Measurements from ENCODE around the gene RNF144B. TPM values are rescaled to one million over a fixed set of nuclear protein-coding genes. Genes with fewer than 3 reads are reported as not detected.

RNF144B gene
- total and polyA plus RNA-seq, 2 of the 13 experiments (the other 11 are each of a cell fraction or from before 2014, with no cell fraction given) = 1.8 to 4.3 TPM

DNA sequence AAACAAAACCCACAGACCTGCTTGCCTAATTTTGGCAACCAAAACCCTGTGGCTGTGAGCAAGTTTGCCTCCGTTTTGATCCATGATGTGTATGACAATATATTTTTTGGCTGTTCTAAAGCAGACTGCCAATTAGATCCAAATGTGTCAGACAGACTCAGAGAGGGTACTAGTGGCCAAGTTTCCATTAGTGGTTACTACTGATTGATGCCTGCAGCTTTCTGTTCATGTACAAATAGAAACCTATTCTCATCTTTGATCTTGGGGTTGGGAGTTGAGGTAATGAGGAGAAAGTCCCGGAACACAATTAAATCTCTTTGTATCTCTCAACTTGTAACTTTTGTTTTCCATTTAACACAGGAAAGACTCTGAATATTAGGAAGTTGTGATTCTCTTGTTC lies 100.9 kb downstream of the RNF144B start (continued):
- TF ChIP-seq, protein P1, sequence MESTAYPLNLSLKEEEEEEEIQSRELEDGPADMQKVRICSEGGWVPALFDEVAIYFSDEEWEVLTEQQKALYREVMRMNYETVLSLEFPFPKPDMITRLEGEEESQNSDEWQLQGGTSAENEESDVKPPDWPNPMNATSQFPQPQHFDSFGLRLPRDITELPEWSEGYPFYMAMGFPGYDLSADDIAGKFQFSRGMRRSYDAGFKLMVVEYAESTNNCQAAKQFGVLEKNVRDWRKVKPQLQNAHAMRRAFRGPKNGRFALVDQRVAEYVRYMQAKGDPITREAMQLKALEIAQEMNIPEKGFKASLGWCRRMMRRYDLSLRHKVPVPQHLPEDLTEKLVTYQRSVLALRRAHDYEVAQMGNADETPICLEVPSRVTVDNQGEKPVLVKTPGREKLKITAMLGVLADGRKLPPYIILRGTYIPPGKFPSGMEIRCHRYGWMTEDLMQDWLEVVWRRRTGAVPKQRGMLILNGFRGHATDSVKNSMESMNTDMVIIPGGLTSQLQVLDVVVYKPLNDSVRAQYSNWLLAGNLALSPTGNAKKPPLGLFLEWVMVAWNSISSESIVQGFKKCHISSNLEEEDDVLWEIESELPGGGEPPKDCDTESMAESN (CRISPR knock-in tag; conservative IDR thresholded peaks at IDR 0.05) = no peak
- TF ChIP-seq PTBP1 (IDR thresholded peaks at IDR 0.05; ENCODE audit: low read depth, low read length, poor library complexity, severe bottlenecking) = no peak
- TF ChIP-seq, protein P2, sequence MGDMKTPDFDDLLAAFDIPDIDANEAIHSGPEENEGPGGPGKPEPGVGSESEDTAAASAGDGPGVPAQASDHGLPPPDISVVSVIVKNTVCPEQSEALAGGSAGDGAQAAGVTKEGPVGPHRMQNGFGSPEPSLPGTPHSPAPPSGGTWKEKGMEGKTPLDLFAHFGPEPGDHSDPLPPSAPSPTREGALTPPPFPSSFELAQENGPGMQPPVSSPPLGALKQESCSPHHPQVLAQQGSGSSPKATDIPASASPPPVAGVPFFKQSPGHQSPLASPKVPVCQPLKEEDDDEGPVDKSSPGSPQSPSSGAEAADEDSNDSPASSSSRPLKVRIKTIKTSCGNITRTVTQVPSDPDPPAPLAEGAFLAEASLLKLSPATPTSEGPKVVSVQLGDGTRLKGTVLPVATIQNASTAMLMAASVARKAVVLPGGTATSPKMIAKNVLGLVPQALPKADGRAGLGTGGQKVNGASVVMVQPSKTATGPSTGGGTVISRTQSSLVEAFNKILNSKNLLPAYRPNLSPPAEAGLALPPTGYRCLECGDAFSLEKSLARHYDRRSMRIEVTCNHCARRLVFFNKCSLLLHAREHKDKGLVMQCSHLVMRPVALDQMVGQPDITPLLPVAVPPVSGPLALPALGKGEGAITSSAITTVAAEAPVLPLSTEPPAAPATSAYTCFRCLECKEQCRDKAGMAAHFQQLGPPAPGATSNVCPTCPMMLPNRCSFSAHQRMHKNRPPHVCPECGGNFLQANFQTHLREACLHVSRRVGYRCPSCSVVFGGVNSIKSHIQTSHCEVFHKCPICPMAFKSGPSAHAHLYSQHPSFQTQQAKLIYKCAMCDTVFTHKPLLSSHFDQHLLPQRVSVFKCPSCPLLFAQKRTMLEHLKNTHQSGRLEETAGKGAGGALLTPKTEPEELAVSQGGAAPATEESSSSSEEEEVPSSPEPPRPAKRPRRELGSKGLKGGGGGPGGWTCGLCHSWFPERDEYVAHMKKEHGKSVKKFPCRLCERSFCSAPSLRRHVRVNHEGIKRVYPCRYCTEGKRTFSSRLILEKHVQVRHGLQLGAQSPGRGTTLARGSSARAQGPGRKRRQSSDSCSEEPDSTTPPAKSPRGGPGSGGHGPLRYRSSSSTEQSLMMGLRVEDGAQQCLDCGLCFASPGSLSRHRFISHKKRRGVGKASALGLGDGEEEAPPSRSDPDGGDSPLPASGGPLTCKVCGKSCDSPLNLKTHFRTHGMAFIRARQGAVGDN (CRISPR knock-in tag; IDR thresholded peaks at IDR 0.05) = no peak
- no peak for TF ChIP-seq ATM (IDR thresholded peaks at IDR 0.05; ENCODE audit: borderline replicate concordance)
- no peak for TF ChIP-seq RELA (CRISPR knock-in tag; IDR thresholded peaks at IDR 0.05)

DNA sequence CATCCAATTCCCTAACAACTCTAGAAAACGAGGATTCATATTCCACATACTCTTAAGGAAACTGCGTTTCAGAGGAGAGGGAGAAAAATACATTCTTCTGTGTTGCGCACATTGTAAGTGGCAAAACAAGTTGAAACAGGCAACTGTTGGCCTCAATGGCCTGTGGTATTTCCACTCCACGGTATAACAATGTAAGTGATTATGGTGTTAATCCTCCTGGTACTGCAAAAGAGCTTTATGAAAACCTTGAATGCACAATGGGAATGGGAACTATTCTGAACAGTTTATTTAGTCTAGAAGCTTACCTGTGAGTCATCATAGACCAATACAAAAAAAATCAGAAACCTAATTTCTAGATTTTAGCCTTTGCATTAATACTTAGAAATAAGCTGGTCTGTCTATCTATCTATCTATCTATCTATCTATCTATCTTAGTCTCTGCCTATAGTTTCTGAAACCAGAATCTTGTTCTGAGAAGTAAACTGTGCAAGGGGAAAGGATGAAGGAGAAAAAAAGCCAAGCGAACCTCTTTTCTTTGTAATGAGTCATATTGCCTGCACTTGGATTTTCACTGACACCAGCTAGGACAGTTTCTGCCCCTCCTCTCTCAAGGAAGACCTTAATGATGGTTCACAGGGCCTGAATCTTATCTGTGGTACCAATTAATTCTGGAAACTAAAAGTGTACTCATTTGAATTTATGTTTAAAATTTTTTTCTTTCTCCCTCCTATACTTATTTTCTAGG lies 101.5 kb downstream of the RNF144B start:
- no peak overlapping the region for H3K9ac ChIP-seq (ENCODE audit: insufficient read depth, low read depth, low read length)
- H4K20me1 ChIP-seq (ENCODE audit: insufficient read depth, low read length) = no peaks in the 10 kb centered on the region
- intact Hi-C loops (cut with micrococcal nuclease; ENCODE audit: unreplicated experiment) = no loop called here
- WGBS (ENCODE audit: low lambda C conversion rate) = 22% methylated on average over 5 of the region's 5 CpGs
- H3K27me3 ChIP-seq (ENCODE audit: control insufficient read depth in 1 of 2, insufficient read depth in 2 of 2, low read length in 2 of 2) = no peaks in the 10 kb centered on the region
- DNase-seq (ENCODE audit: low spot score) = no peak
- no peak for ATAC-seq
- in situ Hi-C loops (cut with HindIII; ENCODE audit: extremely low pct_ligation_motif_present, low pct_unique_long_range_greater_than_20kb) = no loop called here
- no peak for FAIRE-seq
- ChIA-PET CTCF (ENCODE audit: low intra/inter-chr PET ratio, low total read pairs) (no interaction called here), POLR2A (no interaction called here)
- H3K9me3 ChIP-seq (ENCODE audit: low read length) = no peaks in the 10 kb centered on the region
- no peaks in the 10 kb centered on the region for H3K4me1 ChIP-seq (ENCODE audit: insufficient read depth, low read length)
- no peak overlapping the region for H2AFZ ChIP-seq (ENCODE audit: low read length)
- no peak overlapping the region for H3K4me3 ChIP-seq (replicated peaks in 1 of 3; ENCODE audit: insufficient read depth in 1 of 3, low read depth in 2 of 3, low read length in 3 of 3)
- no peak overlapping the region for H3K27ac ChIP-seq (ENCODE audit: extremely low read length, insufficient read depth, low read length)
- H3K36me3 ChIP-seq (replicated peaks in 1 of 2; ENCODE audit: control insufficient read depth in 1 of 2, insufficient read depth in 2 of 2, low read length in 2 of 2) = no peaks in the 10 kb centered on the region
- H3K79me2 ChIP-seq (ENCODE audit: insufficient read depth, low read length) = no peaks in the 10 kb centered on the region
- no TSS peak for BruUV-seq (replicated peaks)
- no peak overlapping the region for H3K4me2 ChIP-seq (ENCODE audit: low read depth, low read length)
- TF ChIP-seq ZNF496 (CRISPR knock-in tag; IDR thresholded peaks at IDR 0.05; ENCODE audit: insufficient replicate concordance) (no peak), ZNF660 (CRISPR knock-in tag; IDR thresholded peaks at IDR 0.05; ENCODE audit: borderline replicate concordance, low read depth) (no peak), FOXJ3 (CRISPR knock-in tag; IDR thresholded peaks at IDR 0.05; ENCODE audit: borderline replicate concordance) (no peak), SKI (IDR thresholded peaks at IDR 0.05; ENCODE audit: partially characterized antibody) (no peak), TEAD3 (CRISPR knock-in tag; optimal IDR thresholded peaks at IDR 0.05; ENCODE audit: borderline replicate concordance) (no peak), ZZZ3 (CRISPR knock-in tag; IDR thresholded peaks at IDR 0.05; ENCODE audit: borderline replicate concordance) (no peak)
- TF ChIP-seq, protein P3, sequence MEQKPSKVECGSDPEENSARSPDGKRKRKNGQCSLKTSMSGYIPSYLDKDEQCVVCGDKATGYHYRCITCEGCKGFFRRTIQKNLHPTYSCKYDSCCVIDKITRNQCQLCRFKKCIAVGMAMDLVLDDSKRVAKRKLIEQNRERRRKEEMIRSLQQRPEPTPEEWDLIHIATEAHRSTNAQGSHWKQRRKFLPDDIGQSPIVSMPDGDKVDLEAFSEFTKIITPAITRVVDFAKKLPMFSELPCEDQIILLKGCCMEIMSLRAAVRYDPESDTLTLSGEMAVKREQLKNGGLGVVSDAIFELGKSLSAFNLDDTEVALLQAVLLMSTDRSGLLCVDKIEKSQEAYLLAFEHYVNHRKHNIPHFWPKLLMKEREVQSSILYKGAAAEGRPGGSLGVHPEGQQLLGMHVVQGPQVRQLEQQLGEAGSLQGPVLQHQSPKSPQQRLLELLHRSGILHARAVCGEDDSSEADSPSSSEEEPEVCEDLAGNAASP (CRISPR knock-in tag; IDR thresholded peaks at IDR 0.05; ENCODE audit: borderline replicate concordance) = no peak
- TF ChIP-seq, protein P4, sequence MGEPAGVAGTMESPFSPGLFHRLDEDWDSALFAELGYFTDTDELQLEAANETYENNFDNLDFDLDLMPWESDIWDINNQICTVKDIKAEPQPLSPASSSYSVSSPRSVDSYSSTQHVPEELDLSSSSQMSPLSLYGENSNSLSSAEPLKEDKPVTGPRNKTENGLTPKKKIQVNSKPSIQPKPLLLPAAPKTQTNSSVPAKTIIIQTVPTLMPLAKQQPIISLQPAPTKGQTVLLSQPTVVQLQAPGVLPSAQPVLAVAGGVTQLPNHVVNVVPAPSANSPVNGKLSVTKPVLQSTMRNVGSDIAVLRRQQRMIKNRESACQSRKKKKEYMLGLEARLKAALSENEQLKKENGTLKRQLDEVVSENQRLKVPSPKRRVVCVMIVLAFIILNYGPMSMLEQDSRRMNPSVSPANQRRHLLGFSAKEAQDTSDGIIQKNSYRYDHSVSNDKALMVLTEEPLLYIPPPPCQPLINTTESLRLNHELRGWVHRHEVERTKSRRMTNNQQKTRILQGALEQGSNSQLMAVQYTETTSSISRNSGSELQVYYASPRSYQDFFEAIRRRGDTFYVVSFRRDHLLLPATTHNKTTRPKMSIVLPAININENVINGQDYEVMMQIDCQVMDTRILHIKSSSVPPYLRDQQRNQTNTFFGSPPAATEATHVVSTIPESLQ (CRISPR knock-in tag; conservative IDR thresholded peaks at IDR 0.05) = no peak
